HEK293 (cell line): Measurements from ENCODE around the gene EARS2.

Experiments
- BCL6B ChIP-seq: fragments of 450-650 bp; formaldehyde crosslinking; IDR thresholded peaks from 2 replicates; pipeline ENCODE4 v1.5.1; 2017; ENCODE audit warnings: missing biosample characterization, missing genetic modification characterization
- CTCF ChIP-seq: fragments of 450-650 bp; formaldehyde crosslinking; IDR thresholded peaks from 2 replicates; pipeline ENCODE4 v1.5.1; 2016; ENCODE audit warnings: missing biosample characterization, missing genetic modification characterization

GRCh38 chr16:23521037-23521743, 36.0 kb downstream of the EARS2 start:
- TF ChIP-seq CTCF, result no peak
- TF ChIP-seq BCL6B, result no peak
